IPS-18c (cell line): Measurements from ENCODE around the gene CAMK2A.
"Not testable (repeated sequence)": the region's sequence is repeated elsewhere in the genome, so short reads cannot be mapped to it uniquely, and the experiment has no call there.

Experiments
- H3K4me3 ChIP-seq: 2 replicates; pipeline ENCODE4 v1.7.0; 2013; ENCODE audit warnings: low read depth, mild to moderate bottlenecking, low read length, moderate library complexity; ENCODE audit not compliant: insufficient read depth
- H3K9me3 ChIP-seq: one replicate; pipeline ENCODE4 v1.6.1; 2013; ENCODE audit warnings: mild to moderate bottlenecking, low read length, moderate library complexity; ENCODE audit not compliant: control insufficient read depth, insufficient read depth

Gene CAMK2A

DNA sequence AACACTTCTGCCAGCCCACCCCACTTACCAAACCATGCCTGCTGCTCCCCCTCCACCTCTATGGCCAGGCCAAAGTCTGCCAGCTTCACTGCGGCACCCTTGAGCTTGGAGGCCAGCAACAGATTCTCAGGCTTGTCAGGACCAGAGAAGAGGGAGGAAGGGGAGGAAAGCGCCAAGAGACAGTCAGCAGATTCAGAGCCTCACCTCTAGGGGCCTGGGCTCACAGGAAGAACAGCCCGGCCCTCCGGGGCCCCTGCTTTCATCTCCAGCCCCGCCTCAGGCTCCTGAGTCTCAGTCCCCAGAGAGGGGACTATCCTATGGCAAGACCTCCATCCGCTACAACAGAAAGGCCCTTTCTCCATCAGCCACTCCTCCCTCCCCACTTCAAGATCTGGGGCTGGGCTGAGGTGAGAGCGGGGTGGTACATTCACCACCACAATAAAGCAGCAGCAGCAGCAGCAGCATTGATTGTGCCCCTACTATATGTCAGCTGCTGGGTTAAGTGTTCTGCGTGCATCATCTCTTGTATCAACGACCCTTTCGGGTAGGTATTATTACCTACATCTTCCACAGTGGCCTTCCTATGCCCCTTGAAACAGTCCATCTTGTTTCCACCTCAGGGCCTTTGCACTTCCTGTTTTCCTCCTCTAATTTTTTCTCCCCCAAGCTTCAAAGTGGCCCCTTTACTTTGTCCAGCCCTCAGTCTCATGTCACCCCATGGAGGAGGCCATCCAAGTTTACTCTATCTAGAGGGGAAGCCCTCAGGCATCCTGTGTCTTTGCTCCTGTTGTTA, 36.0 kb downstream of the CAMK2A start:
- H3K4me3 ChIP-seq: no peak overlapping the region
- H3K9me3 ChIP-seq: peaks cover 3% of the 10 kb centered on the region

DNA sequence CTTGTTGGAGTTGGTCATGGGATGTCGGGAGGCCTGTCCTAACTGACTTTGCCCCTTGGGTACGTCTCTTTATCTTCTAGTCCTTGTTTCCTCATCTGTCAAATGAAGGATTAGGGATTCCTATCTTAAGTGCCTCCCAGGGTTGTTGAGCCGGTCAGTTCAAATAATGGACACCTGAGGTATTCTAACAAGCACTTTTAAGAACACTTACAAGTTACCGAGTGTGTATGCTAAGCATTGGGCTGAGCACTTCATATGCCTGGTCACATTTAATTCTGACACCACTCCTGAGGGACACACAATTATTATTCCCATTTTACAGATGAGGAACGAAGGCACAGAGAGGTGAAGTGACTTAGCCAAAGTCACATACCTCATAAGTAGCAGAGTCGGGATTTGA, 37.1 kb downstream of the CAMK2A start:
- H3K4me3 ChIP-seq: no peak overlapping the region
- peaks cover 3% of the 10 kb centered on the region for H3K9me3 ChIP-seq

DNA sequence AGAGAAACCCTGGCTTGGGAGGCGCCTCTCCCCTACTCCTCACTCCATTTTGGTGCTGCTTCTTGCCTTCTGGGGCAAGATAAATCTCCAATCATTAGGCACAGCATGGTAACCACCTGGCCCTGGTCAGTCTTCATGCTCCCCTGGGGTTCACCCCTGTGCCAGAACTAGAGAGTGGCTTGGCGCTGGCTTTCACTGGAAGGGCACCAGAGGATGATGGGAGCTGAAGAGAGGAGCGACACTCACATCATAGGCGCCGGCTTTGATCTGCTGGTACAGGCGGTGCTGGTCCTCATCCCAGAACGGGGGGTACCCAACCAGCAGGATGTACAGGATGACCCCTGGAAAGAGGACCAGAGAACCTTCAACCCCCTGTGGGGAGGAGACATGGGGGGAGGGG, 38.1 kb downstream of the CAMK2A start:
- Histone ChIP-seq H3K9me3 (peaks cover 3% of the 10 kb centered on the region), H3K4me3 (no peak overlapping the region)

DNA sequence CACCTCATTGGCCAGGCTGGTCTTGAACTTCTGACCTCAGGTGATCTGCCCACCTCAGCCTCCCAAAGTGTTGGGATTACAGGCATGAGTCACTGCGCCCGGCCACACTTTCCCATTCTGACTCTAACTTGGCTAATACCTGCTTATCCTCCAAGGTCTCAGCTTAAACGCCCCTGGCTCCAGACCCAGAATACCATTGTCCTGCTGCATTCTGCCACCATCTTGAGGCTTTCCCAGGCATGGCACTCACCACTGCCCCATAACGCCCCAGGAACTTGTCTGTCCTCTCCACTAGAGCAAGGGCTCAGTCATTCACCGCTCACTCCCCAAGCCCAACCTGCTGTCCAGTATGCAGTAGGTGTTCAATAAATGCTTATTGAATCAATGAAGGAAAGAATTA, 39.8 kb downstream of the CAMK2A start:
- H3K9me3 ChIP-seq: peaks cover 3% of the 10 kb centered on the region
- H3K4me3 ChIP-seq: no peak overlapping the region

DNA sequence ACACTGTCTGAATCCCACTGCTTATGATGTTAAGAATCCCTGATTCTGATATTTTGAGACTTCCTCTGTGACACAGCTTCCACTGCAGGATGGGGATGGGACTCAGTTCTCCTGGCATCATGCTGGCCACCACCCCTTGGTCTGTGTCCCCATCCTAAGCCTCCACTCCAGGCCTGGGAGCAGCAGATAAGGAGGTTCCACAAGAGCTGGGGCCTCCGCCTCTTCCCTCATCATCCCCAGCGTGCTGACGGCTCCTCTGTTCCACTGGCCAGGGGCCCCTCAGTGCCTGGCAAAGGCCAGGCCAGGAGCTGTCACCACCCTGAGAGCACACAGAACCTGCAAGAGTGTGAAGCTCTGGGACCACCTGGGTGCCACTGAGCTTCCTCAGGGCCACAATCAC, 40.6 kb downstream of the CAMK2A start:
- Histone ChIP-seq H3K9me3 (peaks cover 3% of the 10 kb centered on the region), H3K4me3 (no peak overlapping the region)

DNA sequence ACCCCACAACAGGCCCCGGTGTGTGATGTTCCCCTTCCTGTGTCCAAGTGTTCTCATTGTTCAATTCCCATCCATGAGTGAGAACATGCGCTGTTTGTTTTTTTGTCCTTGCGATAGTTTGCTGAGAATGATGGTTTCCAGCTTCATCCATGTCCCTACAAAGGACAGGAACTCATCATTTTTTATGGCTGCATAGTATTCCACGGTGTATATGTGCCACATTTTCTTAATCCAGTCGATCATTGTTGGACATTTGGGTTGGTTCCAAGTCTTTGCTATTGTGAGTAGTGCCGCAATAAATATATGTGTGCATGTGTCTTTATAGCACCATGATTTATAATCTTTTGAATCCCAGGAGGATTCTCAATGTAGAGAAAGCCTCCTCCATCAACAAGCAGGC, 41.1 kb downstream of the CAMK2A start:
- H3K4me3 ChIP-seq, H3K9me3 ChIP-seq: not testable (repeated sequence)

DNA sequence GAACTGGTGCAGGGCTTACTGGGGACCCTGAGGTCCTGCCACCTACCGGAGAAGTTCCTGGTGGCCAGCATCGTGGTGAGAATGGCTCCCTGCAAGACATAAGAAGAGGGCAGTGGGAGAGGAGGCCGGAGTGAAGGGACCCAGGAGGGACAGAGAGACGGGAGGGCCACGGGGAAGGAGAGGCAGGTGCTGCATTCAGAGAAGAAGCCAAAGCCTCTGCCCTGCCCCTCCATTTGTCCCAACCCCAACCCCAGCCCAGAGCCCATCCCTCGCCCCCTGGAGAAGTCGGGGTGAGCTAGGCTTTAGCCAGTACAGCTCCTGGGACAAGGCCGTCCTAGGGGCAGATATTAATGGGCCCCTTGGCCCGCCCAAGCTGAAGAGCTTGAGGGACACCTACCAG, 41.8 kb downstream of the CAMK2A start:
- H3K4me3 ChIP-seq: no peak overlapping the region
- H3K9me3 ChIP-seq: peaks cover 3% of the 10 kb centered on the region

DNA sequence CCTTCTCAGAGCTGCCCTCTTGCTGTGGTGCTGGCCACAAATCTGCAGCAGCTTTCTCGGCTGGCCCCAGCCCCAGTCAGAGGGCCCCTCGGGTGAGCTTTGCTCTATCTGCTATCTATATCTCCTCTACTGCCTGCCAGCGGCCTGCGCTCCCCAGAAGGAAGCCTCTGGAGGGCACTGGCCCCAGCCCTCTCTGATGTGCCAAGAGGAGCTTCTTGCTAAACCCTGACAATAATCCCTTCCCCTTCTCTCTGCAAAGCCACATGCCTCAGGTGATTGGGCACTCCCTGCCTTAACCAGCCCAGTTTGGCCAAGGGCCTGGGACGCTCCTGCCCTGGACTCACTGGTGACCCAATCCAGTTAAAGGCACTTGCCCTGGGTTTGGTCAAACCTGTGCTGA, 42.7 kb downstream of the CAMK2A start:
- no peak overlapping the region for H3K4me3 ChIP-seq
- H3K9me3 ChIP-seq: peaks cover 3% of the 10 kb centered on the region

DNA sequence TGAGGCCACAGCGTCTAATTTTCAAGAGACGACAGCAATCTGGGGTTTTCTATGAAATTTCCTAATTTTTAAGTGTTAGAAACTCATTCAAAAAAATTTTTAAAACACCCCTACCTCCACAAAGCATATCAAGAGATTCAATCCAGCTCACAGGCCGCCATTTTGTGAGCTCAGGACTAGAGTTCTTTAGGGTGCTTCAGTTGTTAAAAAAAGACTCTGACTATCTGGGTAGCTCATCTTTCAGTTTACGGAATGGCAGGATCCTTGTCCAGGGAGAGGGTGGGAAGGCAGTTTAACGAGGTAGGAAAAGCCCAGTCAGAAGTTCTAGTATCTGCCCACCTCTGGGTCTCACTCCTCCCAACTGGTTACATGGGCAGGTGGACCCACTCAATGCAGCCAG, 43.1 kb downstream of the CAMK2A start:
- H3K4me3 ChIP-seq: no peak overlapping the region

DNA sequence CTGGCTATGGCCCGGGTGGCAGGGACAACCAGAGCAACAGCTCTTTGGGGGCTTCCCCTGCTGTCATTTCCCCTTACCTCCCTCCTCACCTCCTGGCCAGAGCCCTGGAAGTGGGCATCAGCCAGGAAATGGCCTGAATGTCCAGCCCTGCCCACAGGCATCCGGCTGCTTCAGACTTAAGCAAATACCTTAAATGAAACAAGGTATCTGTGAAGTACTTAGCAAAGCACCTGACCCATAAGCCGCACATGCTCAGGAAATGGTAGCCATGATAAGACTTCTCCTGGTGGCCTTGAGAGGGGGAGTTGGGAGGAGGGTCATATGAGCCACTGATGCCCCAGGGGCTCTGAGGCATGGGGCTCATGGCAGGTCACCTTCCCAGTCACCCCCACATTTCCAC, 43.8 kb downstream of the CAMK2A start:
- peaks cover 3% of the 10 kb centered on the region for H3K9me3 ChIP-seq
- H3K4me3 ChIP-seq: no peak overlapping the region

More for the DNA sequence above, 43.1 kb downstream of the CAMK2A start:
- H3K9me3 ChIP-seq: peaks cover 3% of the 10 kb centered on the region

DNA sequence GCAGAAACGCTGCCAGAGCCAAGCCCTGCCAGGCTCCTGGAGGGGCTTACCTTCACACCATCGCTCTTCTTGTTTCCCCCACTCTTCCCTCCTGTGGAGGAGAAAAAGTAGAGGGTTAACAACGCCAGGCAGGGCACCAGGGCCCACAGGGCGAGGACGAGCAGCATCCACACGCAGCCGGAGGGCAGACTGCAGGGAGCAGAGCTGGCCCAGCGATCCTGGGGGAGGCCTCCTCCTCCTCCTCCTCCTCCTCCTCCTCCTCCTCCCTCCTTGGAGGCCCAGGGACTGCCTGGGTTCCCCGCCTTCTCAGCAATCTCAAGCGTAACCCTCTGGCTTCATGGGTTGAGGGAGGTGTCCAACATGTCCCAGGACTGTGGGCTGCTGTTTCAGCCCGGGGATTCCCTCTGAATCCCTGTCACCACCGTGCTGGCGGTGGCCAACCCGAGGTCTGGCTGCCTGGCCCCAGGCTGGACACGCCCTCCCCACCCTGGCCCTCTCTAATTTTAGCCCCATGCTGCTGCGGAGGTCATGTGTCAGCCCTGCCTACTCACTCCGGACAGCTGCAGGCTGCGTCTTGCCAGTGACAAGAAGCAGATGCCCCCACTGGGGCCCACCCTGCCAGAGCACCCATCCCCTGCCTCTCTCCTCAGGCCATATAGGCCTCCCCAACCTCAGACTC, 44.3 kb downstream of the CAMK2A start:
- H3K4me3 ChIP-seq: no peak overlapping the region
- H3K9me3 ChIP-seq: peaks cover 3% of the 10 kb centered on the region

DNA sequence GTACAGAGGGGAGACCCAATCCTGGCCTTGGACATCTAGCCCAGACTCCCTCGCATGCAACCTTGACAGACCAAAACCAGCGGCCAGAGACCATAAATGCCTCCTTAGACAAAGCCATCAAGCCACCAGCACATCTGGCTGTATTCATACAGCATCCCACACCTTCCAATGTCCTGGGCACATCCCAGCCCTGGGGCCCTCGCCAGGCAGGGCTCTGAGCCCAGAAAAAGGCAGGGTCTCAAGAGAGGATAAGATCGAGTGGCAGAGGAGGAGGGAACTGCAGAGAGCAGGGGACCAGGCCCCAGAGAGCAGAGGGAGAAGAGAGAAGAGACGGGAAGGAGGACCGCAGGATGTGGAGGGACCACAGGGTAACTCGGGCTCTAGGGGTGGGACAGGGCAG, 45.4 kb downstream of the CAMK2A start:
- H3K4me3 ChIP-seq: no peak overlapping the region
- no peaks in the 10 kb centered on the region for H3K9me3 ChIP-seq

DNA sequence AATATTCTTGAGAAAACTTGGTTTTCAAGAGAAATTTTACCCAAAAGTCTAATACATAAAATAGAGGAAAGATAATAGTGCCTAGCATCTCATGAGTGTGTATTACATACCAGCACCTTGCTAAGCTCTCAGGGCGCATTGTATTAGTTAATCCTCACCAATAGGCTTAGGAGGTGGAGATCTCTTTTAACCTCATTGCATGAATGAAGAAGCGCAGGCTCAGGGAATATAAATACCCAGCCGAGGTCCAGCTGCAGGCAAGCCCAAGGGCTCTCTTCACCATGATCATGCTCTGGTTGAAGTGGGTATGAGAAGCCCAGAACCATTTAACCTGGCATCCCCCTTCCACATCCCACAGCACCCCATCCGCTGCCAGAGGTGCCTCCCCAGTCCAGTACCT, 46.0 kb downstream of the CAMK2A start:
- Histone ChIP-seq H3K9me3 (no peaks in the 10 kb centered on the region), H3K4me3 (no peak overlapping the region)

DNA sequence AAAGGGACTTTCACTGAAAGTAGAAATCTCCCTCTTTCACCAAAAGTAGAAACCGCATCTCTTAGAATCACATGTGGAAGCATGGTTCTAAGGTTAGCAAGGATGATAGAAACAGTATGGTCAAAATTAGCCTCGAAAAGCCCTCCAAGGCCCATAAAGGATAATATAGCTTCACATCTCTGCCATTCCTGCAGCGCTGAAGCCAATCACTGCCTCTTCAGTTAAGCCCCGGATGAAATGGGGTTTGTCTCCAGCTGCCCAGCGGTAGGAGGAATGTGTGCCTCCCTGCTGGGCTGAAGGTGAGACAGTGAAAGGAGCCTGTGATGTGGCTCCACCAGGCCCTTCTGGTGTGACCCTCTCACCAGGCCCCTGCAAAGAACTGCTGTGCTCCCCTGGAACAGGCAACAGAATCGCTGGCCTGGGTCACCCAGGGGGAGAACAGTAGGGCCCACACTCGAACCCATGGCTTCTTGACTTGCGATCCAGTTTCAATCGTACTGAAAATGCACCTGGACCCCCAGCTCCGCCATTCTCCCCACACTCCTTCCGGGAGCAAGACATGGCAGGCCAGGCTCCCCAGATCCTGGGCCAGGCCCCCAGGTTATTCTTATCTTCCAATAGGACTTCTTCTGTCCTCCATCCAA, 47.2 kb downstream of the CAMK2A start:
- H3K9me3 ChIP-seq: no peaks in the 10 kb centered on the region
- H3K4me3 ChIP-seq: no peak overlapping the region

DNA sequence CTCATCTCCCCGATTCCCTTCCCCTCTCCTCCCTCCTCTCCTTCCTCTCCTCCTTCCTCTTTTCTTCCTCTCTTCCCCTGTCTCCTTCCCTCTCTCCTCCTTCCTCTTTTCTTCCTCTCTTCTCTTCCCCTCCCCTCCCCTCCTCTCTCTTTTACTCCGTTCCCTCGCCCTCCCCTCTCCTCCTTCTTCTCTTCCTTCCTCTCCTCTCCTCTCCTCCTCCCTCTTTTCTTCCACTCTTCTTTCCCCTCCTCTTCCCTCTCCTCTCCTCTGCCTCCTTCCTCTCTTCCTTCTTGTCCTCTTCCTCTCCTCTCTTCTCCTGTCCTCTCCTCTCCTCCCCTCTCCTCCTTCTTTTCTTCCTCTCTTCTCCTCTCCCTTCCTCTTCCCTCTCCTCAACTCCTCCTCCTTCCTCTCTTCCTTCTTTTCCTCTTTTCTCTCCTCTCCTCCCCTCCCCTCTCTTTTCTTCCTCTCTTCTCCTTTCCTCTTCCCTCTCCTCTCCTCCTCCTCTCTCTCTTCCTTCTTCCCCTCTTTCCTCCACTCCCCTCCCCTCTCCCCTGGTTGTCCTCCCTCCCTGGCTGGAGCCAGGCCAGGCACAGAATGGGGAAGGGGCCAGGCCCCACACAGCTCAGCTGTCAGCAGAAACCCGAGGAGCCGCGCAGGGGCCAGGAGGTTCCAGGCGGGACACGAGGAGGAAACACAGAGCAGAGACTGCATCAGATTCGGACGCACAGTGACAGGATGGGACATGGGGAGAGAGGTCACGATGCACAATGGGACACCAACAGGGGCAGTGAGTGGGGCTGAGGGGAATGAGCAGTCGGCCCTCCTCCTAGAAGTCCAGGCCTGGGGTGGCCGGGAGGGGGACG, 48.0 kb downstream of the CAMK2A start:
- H3K9me3 ChIP-seq: no peaks in the 10 kb centered on the region
- no peak overlapping the region for H3K4me3 ChIP-seq

DNA sequence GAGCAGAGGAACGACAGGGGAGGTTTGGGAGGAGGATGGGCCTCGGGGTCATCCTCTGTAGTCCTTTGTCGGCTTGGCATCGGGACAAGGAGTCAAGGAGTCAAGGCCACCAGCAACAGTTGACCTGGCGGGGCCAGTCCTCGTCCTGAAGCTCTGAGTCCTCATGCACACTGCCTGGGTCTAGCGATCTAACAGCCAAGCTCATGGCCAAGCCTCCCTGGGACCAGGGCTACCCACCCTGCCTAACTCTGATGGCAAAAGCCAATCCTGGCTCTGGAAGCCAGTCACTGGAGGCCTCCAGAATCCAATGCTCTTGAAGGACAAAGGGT, 49.8 kb downstream of the CAMK2A start:
- Histone ChIP-seq H3K9me3 (no peaks in the 10 kb centered on the region), H3K4me3 (no peak overlapping the region)

DNA sequence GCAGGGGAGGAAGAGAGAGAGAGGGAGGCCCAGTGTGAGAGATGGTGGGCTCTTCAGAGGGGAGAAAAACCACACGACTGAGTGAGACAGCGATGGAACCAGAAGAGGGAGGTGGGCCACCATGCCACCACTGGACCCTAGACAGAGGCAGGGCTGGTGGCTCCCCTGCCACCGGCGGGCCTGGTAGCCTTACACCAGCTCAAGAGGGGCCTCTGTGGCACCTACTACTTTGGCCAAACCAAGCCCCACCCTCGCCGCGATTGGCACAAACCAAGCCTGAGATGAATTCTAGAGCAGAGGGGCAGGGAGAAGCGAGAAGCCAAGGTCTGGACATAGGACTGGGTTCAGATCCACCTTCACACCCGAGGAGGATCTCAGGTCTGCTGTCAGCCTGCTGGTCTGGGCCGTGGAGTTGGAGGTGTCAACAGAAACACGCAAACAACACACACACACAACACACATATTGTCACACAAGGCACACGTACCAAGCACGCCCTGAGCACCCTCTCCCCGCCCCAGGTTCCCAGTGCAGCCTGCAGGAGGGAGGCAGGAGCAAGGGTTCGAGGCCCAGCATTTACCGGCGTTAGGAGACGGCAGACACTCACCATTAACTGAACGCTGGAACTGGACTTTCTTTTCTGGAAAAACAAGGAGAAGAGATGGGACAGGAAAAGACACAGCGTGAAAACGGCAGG, 50.3 kb downstream of the CAMK2A start:
- no peak overlapping the region for H3K4me3 ChIP-seq
- H3K9me3 ChIP-seq: no peaks in the 10 kb centered on the region
